Central memory CD8-positive, alpha-beta T cell (primary cell): ENCODE measurements around the gene MAML2.

Experiments used
- ATAC-seq: fragments of 150-1000 bp; cut with Tn5 transposase; replicated peaks from 2 replicates; pipeline ENCODE4 v1.10.0; 2022; ENCODE audit warnings: mild to moderate bottlenecking, moderate FRiP score, moderate number of reproducible peaks; ENCODE audit not compliant: poor library complexity, severe bottlenecking; ENCODE audit errors: extremely low read depth
- DNase-seq, 2 donors: peaks; one replicate each; pipeline ENCODE4 v3.0.0; 2021; ENCODE audit warnings: low spot score in 2 of 2
- H3K27ac Mint-ChIP-seq: one replicate; pipeline ENCODE4 v1.8.0; 2022; ENCODE audit warnings: low read depth, mild to moderate bottlenecking, moderate library complexity, mixed read lengths
- H3K27me3 Mint-ChIP-seq: one replicate; pipeline ENCODE4 v1.8.0; 2022; ENCODE audit warnings: mixed read lengths
- H3K36me3 Mint-ChIP-seq: one replicate; pipeline ENCODE4 v1.8.0; 2022; ENCODE audit warnings: mild to moderate bottlenecking, moderate library complexity, mixed read lengths; ENCODE audit not compliant: insufficient read depth
- H3K4me1 Mint-ChIP-seq: one replicate; pipeline ENCODE4 v1.8.0; 2022; ENCODE audit warnings: mixed read lengths
- H3K4me3 Mint-ChIP-seq: one replicate; pipeline ENCODE4 v1.8.0; 2022; ENCODE audit warnings: mild to moderate bottlenecking, moderate library complexity, mixed read lengths
- H3K9me3 Mint-ChIP-seq: one replicate; pipeline ENCODE4 v1.8.0; 2022; ENCODE audit warnings: mixed read lengths

Gene MAML2

DNA sequence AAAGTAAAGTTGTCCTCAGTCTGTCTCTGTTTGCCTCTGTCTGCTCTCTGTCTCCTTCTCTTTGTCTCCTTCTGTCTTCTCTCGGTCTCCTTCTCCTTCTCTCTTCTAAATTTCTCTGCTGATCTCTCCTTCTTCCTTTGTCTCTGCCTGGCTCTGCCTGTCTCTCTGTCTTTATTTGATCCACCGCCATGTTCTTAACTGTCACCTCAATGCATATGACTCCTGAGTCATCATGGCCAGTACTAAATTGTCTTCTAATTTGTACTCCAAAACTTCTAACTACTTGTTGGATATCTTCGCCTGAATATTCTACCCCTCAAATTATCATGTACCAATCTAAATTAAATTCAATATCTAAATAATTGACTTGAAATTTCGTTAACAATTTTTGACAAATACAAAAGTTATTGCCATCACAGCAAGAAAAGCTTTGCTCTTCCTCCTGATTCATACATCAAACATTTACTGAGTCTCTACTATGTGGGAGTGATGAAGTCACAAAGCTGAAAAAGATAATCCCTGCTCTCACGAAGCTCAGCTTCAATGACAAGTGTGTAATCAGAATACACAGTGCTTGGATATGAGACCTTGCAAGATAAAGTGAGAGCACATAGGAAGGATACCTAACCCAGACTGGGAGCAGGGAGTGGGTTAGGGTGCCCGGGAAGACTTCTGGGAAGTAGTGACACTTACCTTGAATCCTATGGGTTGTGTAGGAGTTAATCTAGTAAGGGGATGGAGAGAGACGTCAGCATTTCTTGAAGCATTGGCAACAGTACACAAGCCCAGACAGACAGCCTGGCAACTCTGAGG lies 193.0 kb downstream of the MAML2 start:
- Mint-ChIP-seq H3K4me1 (peaks cover 5% of the 10 kb centered on the region), H3K27me3 (no peaks in the 10 kb centered on the region), H3K9me3 (no peaks in the 10 kb centered on the region), H3K27ac (no peak overlapping the region), H3K4me3 (no peak overlapping the region), H3K36me3 (peaks cover 2% of the 10 kb centered on the region)
- ATAC-seq (no peak), DNase-seq (no peak)

DNA sequence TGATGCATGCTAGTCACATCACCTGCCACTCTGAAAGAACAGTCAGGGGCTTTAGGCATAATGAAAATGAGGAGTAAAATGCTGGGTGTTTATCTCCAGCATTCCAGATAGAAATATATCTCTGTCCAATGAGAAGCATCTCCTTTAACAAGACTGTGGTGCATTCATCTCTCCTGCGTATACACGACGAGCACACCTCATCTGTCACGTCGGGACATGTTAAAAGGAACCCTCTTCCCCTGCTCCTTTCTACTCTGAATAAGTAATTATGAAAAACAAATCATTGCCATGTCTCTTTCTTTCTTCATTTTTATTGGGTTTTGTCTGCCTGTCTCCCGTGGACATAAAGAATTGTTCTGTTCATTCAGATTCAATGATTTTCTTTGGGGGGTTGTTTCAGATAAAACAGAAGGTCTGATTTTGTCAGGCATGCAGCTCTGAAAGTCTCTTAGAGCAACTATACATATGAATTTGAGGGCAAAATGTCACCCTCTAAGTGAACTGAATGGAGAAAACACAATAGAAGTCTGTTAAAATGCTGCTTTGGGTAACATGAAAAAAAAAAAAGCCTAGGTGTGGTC lies 195.0 kb downstream of the MAML2 start:
- H3K27ac Mint-ChIP-seq, result no peak overlapping the region
- no peaks in the 10 kb centered on the region for H3K9me3 Mint-ChIP-seq
- H3K36me3 Mint-ChIP-seq, result peaks cover 2% of the 10 kb centered on the region
- peaks cover 15% of the 10 kb centered on the region for H3K4me1 Mint-ChIP-seq
- ATAC-seq (no peak), DNase-seq (no peak)
- no peak overlapping the region for H3K4me3 Mint-ChIP-seq
- H3K27me3 Mint-ChIP-seq, result no peaks in the 10 kb centered on the region

DNA sequence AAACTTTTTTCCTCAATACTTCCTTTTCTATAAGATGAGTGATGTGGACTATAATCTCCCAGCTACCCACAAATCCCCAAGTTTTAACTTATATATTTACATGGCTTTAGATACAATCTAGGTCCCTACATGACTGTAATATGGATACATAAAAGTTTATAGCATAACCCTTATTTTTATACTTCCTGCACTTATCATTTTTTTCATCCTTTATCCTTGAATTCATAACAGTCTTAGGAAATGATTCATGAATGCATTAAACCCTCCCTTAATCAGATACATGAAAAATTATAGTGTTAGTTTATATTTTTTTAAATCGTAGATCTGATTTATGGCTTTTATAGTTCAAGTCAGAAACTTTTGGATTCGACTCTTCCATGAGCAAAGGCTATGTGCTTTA lies 195.8 kb downstream of the MAML2 start:
- no peaks in the 10 kb centered on the region for H3K9me3 Mint-ChIP-seq
- H3K27me3 Mint-ChIP-seq, result no peaks in the 10 kb centered on the region
- peaks cover 2% of the 10 kb centered on the region for H3K36me3 Mint-ChIP-seq
- no peak for ATAC-seq
- DNase-seq, result no peak
- H3K27ac Mint-ChIP-seq, result no peak overlapping the region
- H3K4me1 Mint-ChIP-seq, result peaks cover 15% of the 10 kb centered on the region
- no peak overlapping the region for H3K4me3 Mint-ChIP-seq

DNA sequence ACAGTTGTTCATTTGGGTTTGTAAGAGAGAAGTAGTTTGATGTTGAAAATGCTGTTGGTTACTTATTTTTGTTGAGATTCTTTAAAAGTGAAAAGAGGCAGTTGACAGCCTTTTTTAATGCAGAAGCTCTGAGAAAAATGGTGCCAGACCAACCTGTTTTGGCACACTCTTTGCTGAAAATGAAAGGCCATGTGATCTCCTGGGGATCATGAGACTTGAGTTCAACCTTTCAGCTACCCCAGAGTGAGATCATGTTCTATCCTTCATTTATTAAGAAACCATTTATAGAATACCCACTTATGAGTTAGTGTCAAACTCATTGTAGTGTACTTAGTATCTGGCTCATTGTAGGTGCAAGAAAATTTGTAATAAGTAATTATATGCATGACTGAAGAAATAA lies 196.2 kb downstream of the MAML2 start:
- Mint-ChIP-seq H3K4me3 (no peak overlapping the region), H3K4me1 (peaks cover 15% of the 10 kb centered on the region), H3K9me3 (no peaks in the 10 kb centered on the region), H3K27me3 (no peaks in the 10 kb centered on the region), H3K36me3 (peaks cover 2% of the 10 kb centered on the region), H3K27ac (no peak overlapping the region)
- ATAC-seq (no peak), DNase-seq (no peak)

DNA sequence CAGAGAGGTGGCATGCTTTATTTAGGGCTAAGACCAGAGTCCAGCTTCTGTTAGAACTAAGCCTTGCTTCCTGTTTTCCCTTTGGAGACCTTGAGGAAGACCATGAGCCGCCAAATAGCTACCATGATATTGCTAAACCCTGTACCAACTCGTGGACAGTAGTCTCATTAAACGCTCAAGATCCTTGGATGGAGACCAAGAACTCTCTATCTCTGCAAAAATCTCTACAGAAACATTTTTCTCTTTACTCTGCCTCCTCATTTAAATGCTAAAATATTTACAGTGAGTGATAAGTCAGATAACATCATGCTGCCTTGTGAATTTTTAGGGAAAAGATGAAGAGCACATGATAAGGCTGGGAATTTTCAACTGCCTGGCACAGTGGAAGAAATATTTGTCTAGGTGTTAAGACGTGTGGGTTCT lies 197.8 kb downstream of the MAML2 start:
- peaks cover 31% of the 10 kb centered on the region for H3K4me1 Mint-ChIP-seq
- ATAC-seq, result no peak
- H3K27me3 Mint-ChIP-seq, result no peaks in the 10 kb centered on the region
- DNase-seq, result no peak
- H3K4me3 Mint-ChIP-seq, result no peak overlapping the region
- no peaks in the 10 kb centered on the region for H3K9me3 Mint-ChIP-seq
- H3K27ac Mint-ChIP-seq, result no peak overlapping the region
- H3K36me3 Mint-ChIP-seq, result peaks cover 2% of the 10 kb centered on the region

DNA sequence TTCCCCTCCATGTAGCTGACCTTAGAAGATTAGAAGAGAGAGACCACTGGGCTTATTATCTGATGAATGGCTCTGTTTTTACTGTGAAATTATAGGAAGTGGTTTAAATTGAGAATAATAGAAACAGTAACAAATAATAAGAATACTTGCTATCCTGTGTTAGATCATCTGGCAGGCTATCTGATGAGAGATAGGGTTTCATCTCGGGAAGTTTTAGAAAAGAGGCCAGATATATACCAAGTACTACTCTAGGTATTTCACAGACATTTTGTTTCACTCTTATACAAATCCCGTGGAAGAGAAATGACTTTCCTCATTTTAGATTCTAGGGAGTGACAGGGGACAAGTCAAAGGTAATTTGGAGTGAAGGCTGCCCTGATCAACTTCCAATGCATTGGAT lies 198.4 kb downstream of the MAML2 start:
- no peaks in the 10 kb centered on the region for H3K9me3 Mint-ChIP-seq
- DNase-seq, result no peak
- H3K27ac Mint-ChIP-seq, result no peak overlapping the region
- peaks cover 37% of the 10 kb centered on the region for H3K4me1 Mint-ChIP-seq
- no peaks in the 10 kb centered on the region for H3K27me3 Mint-ChIP-seq
- no peak for ATAC-seq
- peaks cover 2% of the 10 kb centered on the region for H3K36me3 Mint-ChIP-seq
- H3K4me3 Mint-ChIP-seq, result no peak overlapping the region

DNA sequence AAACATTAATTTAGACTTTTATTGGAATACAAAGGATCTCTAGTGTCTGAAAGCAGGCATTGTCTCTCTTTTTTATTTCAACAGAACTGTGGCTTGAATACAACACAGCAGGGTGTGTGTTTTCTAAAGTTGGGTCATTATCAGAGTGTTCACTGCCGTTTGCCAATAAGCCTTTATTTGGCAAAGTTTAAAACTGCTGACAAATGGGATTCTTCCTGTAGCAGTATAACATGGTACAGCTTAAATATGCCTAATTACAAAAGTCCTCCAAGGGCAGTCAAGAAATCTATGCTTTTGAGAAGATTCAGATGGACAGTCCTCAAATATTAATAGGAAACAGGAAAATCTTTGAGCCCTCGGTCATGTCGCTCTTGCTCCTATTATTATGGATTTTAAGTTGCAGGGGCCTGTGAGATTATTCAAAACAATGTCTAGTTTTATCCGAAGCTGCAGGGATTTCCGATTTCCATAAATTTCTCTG lies 199.9 kb downstream of the MAML2 start:
- Mint-ChIP-seq H3K36me3 (no peaks in the 10 kb centered on the region), H3K9me3 (no peaks in the 10 kb centered on the region), H3K4me1 (peaks cover 36% of the 10 kb centered on the region), H3K27me3 (no peaks in the 10 kb centered on the region), H3K4me3 (no peak overlapping the region), H3K27ac (no peak overlapping the region)
- ATAC-seq, result no peak
- no peak for DNase-seq

DNA sequence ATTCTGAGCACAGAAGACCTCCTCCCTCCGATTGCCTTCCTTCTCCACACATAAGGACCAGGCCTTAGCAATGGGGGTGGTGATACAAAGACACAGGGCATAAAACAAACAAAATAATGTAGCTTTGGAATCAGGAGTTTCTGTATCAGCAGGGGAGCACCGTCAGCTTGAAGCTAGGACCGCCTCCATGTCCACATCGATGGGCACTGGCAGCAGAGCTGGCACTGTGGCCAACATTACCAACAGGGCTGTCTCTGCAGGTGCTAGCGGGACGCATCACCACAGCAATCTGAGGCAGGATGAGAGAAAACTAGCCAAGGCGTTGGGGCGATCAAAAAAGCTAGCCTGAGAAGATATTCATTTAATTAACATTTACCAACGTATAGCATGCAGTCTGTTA lies 201.4 kb downstream of the MAML2 start:
- DNase-seq (no peak), ATAC-seq (no peak)
- Mint-ChIP-seq H3K4me1 (peaks cover 43% of the 10 kb centered on the region), H3K4me3 (no peak overlapping the region), H3K9me3 (no peaks in the 10 kb centered on the region), H3K27ac (no peak overlapping the region), H3K27me3 (no peaks in the 10 kb centered on the region), H3K36me3 (no peaks in the 10 kb centered on the region)

DNA sequence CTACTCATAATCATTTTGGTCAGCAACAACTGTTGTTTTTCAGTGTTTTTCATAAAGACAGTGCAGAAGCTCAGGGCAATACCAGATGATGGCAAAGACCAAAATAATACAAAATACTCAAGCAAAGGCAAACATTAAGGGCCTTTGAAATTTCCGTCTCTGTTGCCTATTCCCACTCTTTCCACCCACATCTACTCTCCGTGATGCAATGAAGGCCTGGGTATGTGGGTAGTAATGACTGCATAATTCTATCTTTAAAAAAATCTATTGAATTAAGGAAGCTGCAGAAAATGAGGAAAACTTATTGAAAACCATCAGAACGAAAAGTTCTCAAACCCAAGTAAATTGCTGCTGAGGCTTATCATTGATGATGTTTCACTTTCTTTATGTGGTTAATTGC lies 203.3 kb downstream of the MAML2 start:
- Mint-ChIP-seq H3K4me3 (peak overlapping the region; percentile 4), H3K27me3 (no peaks in the 10 kb centered on the region), H3K27ac (peak overlapping the region; percentile 78), H3K9me3 (no peaks in the 10 kb centered on the region), H3K4me1 (peaks cover 57% of the 10 kb centered on the region), H3K36me3 (no peaks in the 10 kb centered on the region)
- ATAC-seq, result no peak
- no peak for DNase-seq

DNA sequence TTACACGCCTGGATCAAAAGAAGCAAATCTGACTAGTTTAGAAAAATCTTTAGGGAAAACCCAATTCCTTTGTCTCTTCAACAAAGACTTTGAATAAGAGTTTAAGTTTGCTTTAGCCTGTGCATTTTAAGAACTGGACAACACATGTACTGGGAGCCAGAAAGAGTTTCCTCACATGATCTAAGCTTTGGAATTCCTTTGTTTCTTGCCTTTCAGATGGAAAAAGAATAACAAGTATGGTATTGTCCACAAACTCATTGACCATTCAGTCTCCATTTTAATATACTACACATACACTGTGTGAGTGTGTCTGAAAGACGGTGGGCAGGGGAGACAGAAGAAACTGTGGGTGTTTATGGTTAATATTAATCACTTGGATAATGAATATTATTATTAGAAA lies 205.6 kb downstream of the MAML2 start:
- Mint-ChIP-seq H3K36me3 (no peaks in the 10 kb centered on the region), H3K27me3 (no peaks in the 10 kb centered on the region), H3K4me3 (no peak overlapping the region), H3K9me3 (no peaks in the 10 kb centered on the region), H3K4me1 (peaks cover 54% of the 10 kb centered on the region), H3K27ac (peak overlapping the region; percentile 69)
- ATAC-seq (no peak), DNase-seq (no peak)

DNA sequence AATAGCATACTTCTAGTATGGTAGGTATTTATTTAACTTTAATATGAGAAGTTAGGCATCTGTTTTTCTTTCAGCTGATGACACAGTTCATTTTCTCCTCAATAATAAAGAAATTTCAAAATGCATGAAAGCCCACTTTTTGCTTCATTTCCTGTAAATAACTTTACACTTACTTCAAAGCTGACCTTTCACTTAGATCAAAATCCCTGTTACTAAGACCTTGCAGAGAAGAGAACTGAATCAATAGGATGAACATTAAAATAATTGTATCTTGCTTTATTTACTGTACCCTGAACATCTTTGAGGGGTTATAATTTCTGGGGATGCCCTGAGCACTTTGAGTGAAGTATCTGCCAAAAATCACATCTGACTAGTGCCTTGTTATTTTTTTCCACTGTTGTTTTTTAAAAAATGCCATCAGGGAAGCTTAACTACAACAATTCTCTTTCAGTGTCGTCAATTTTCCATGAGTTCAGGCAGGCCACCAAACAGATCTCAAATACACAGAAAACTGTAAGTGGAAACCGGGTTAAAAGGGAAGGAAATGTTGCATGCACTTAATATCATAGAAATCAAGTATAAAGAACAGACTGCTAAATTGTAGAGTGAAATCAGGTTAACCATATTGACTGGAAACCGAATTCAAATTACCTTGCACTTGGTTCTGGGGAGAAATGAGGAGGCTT lies 206.2 kb downstream of the MAML2 start:
- Mint-ChIP-seq H3K27me3 (no peaks in the 10 kb centered on the region), H3K4me3 (peak overlapping the region; percentile 15), H3K4me1 (peaks cover 54% of the 10 kb centered on the region), H3K27ac (peak overlapping the region; percentile 69), H3K36me3 (no peaks in the 10 kb centered on the region), H3K9me3 (no peaks in the 10 kb centered on the region)
- ATAC-seq (no peak), DNase-seq (no peak)

DNA sequence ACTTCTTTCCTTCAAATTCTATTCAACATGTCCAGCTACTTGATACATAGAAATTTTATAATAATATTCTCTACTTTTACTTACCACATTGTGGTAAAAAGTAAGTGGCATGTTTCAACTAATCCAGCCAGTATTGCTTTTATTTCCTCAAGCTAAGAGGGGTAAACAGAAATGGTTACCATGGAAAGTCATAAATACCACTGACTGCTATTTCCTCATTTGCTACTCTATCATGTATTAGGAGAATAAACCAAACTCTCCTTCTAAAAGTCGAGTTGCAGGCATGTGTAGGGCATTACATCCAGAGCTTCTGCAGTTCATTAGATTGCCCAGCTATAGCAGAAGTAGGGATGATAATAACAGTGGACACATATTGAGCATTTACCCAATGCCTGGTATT lies 208.4 kb downstream of the MAML2 start:
- ATAC-seq (peak; percentile 86), DNase-seq (no peak)
- Mint-ChIP-seq H3K4me3 (no peak overlapping the region), H3K27me3 (no peaks in the 10 kb centered on the region), H3K4me1 (peaks cover 32% of the 10 kb centered on the region), H3K9me3 (no peaks in the 10 kb centered on the region), H3K27ac (peak overlapping the region; percentile 36), H3K36me3 (no peaks in the 10 kb centered on the region)

DNA sequence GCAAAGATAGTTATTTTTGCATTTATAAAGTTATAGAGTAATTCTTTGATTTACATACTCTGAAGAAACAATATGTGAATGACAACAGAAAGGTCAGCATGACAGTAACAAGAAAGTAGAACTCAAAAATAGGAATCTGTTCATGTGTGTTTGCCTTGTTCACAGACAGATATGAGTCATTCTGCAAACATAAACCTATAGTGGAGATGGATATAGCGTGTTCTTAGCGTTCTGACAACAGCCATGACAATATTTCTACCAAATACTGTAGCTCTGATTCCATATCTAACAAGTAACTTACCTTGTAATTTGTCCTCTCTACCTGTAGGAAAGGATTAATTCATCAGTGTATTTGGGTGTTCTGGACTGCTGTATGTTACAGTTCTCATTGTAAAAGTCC lies 210.6 kb downstream of the MAML2 start:
- ATAC-seq, result no peak
- Mint-ChIP-seq H3K36me3 (peaks cover 2% of the 10 kb centered on the region), H3K4me3 (no peak overlapping the region), H3K9me3 (no peaks in the 10 kb centered on the region), H3K27me3 (no peaks in the 10 kb centered on the region), H3K4me1 (peaks cover 29% of the 10 kb centered on the region), H3K27ac (no peak overlapping the region)
- DNase-seq, result no peak
